Measurements from ENCODE around the gene BCAS3.

The BCAS3 gene

DNA sequence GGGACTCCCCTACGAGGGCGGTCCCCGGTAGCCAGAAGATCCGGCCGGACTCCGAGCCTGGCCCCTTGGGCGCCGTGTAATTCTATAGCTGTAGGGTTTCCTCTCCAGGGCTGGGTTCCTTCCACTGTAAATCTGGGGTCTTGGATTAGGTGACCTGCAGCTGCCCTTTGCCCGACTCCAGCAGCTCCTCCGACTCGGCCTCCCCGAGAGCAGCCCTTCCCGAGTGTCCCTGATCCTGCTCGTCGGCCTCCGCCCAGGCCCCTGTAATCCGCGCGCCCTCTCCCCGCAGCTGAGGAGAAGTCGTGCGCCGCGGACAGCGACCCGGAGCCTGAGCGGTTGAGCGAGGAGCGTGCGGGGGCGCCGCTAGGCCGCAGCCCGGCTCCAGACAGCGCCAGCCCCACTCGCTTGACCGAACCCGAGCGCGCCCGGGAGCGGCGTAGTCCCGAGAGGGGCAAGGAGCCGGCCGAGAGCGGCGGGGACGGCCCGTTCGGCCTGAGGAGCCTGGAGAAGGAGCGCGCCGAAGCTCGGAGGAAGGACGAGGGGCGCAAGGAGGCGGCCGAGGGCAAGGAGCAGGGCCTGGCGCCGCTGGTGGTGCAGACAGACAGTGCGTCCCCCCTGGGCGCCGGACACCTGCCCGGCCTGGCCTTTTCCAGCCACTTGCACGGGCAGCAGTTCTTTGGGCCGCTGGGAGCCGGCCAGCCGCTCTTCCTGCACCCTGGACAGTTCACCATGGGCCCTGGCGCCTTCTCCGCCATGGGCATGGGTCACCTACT lies 727.4 kb downstream of the BCAS3 start:
- DNase-seq, result no peak

DNA sequence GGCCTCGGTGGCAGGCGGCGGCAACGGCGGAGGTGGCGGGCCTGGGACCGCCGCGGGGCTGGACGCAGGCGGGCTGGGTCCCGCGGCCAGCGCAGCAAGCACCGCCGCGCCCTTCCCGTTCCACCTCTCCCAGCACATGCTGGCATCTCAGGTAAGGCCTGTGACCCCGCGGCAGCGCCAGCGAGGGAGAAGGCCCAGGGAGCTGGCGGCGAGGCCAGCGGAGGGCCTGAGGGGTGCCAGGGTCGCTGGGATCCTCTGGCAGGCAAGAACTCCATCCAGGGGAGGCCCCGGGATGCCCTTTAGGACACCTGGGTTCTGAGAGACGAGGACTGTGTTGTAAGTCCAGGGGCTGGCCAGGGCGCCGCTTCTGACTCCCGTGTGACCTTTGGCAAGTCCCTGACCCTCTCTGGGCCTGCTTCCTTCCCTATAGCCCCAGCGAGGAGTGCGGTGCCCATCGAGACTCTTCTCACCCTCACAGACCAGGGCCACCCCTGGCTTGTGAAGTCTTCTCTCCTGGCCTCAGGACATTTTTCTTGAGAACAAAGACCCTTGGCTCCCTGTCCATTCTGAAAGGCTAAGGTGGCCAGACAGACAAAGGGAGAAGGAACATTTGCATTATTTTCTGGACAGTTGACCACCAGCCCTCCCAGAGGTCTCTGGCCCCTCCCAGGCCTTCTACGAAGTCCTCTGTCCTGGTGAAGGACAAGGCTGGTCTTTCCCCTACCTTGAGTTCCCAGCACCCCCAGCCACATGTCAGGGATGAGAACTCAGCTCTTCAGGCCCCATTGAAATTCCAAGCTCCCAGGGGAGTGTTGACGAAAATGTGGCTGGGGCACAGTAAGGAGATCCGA lies 728.3 kb downstream of the BCAS3 start:
- DNase-seq, result no peak

DNA sequence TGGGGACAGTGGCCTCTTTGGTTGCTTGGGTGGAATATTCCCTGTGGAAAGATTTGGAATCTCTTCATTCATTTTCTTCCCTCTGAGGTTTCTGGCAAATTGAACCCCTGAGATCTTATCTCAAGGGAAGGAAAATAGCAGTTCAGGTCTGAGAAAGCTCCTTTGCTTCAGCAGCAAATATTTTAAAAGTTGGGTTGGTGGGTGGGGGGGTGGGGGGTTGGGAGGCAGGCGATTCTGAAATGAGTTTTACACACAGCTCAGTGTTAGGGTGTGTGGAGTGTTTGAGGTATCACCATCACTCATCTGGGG lies 728.8 kb downstream of the BCAS3 start:
- DNase-seq, result no peak

DNA sequence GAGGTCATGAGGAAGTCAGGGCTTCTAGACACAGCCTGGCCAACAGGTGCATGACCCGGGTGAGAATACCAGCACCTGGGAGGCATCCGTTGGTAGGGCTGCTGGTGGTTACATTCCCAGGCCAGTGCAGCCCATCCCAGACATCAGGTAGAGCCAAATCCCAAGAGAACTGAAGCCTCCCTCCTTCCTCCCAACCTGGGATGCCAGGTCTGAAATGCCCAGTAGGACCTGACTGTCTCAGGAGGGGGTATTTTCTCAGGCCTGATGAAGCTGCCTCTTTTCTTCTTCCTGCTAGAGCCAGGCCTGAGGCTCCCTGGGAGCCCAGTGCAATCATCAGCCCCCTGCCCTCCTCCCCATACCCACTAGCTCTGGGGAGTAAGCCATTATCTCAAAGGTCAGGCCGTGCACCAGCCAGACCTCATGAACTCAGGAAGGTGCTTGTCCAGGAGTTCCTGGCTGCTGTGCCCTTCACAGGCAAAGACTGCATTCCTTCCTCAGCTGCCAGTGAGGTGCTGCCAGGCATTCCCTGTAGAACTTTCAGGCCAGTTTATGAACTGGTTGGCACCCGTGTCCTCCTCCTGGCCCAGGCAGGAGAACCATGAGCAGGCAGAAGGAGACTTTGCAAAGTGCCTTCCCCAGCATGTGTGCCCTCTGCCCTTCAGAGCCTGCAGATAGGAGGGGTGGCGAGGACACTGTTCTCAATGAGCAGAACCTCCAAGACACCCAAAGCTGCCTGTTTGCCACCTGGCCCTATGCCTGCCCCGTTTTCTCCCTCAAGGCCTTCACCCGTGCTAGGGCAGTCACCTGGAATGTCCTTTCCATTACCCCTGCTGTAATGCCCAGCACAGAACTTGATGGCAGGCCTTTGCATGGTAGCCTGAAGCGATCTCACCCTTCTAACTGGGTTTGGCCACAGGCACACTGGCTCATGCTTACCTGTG lies 729.6 kb downstream of the BCAS3 start:
- no peak for DNase-seq

DNA sequence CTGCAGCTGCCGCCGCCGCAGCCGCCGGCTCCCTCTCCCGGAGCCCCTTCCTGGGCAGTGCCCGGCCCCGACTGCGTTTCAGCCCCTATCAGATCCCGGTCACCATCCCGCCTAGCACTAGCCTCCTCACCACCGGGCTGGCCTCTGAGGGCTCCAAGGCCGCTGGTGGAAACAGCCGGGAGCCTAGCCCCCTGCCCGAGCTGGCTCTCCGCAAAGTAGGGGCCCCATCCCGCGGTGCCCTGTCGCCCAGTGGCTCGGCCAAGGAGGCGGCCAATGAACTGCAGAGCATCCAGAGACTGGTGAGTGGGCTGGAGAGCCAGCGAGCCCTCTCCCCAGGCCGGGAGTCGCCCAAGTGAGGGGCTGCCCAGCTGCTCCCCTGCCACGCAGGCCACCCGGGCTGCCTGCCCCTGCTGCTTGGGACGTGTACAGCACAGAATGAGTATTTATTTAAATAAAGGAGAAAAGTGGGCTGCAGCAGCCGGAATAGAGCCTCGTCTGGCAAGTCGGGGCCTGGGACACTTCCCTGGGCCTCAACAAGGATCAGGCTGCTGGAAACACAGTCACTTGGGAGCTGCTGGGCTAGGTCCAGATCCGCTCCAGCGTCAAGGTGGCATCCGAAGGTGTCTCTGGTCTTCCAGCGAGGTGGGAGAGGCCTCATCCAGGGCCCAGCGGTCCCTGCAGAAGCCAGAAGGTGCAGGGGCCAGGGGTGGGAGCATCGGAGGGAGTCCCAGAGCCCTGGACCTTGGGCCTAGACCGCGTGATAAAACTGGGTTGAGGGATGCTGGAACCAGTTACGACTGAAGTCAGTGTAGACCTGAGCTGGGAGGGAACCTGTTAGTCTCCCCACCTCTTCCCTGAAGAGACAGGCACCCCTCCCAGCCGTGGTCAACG lies 730.7 kb downstream of the BCAS3 start:
- no peak for DNase-seq

DNA sequence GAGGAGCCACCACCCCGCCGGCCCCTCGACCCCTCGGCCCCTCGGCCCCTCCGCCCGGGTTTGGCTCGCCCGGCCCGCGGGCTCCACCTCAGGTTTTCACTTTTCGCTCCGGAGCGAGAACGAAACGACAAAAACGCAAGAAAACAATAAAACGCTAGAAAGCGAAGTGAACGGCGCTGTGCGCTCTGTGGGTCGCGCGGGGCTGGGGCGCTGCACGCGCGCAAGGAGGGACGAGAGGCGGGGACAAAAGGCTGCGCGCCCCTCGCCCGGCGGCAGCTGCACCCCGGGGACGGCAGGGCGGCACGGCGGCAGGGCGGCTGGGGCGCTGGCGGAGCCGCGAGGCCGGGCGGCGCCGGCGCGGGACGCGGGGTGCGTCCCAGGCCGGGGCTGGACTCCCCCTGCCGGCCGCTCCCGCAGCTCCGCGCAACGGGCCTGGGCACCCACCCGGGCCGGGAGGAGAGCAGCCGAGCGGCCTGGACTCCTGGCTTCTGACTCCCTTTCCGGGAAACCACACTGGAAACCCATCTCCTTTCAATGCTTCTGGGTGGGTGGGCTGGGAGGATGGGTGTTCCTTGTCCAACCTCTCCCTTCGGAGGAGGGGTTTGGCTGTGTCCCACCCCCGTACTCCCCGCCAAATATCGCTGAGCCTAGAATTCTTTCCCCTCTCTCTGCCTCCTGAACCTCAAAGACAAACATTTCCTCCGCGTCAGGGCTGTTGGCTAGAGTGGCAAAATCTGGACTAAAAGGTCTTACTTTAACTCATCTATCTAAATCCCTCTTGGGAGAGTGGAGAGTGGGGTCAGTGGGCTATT lies 731.9 kb downstream of the BCAS3 start:
- peak; percentile 13 to 32 for DNase-seq

DNA sequence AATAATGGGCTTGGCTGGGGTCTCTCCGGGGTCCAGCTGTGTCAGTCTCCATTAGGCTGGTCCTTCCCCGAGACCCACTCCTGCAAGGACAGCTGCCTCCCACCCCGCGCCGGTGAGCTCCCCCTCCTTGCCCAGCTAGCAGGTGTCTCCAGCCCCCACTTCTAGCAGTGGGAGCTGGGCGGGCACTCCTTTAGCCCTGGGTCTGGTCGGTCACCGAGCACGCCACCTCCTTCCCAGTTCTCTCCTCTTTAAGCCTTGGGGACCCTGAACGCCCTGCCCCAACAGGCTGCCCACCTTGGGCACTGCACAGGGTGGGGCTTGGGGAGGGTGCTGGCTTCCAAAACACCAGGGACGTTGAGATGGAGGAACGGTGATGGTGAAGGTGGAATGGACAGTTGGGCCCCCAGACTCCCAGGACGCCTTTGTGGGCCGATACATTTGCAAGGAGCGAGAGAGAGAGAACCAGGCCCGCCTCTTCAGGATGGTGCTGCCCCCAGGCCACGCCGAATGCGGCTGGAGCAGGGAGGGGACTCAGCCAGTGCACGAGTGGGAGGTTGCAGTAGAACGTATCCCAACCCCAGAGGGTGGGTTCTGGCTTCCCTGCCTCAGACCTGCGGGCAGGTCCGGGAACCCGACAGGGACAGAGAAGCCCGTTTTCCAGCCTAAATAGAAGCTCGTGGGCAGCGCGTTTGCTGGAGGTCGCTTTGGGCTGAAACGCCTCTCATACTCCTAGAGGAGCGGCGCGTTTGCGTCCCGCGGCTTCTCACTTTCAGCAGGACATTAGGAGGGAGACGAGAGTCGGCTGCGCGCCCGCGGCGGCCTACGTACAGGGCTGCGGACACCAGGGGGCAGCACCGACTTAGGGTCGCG lies 732.7 kb downstream of the BCAS3 start:
- DNase-seq, result peak in 1 of 2 donors; percentile 70

DNA sequence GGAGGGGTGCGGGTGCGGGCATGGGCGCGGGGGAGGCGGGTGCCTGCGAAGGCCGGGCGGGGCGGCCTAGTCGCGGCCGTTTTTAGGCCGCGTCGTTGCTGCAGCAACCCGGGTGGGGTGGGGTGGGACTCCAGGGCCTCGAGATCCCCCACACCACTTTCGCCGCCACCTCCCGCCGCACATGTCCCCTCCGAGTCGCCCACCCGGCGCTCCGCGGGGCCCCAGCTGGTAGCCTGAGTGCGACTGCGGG lies 733.3 kb downstream of the BCAS3 start:
- no peak for DNase-seq

DNA sequence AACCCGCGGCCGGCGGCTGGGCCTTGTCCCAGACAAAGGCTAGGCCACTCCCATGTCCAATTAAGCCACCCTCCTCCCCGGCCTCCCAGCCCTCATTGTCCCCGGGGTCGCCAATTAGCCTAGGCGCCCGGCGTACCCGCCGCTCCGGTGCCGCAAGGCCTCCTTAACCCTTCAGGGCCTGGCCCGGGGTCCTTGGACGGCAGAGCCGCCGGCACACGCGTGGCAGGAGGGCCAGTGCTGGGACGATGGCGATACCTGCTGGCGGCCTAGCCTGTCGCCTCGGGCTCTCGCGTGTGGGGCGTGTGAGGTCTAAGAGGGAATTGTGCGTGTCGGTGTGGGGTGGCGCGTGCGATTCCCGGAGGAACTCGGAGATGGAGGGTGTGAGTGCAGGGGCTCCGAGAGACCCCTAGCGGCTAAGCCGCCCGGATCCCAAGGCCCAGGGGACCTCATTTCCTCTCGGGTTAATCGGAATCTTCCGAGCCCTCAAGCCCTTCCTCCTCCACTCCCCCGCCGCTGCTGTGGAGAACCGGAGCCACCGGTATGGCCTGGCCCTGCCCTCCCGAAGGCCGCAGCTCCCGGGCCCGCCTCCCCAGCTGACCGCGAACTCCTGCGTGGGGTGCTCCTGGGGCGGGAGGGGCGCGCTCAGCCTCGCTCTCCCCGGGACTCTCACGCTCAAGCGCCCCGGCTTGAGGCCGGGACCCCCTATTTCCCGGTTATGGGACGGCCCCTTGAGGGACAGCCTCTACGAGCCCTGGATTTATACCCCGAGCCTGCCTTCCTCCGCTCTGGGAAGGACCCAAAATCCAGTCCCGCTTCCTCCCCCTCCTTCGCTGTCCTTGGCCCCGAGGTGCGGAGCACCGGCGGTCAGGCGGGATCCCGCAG lies 733.9 kb downstream of the BCAS3 start:
- no peak for DNase-seq

DNA sequence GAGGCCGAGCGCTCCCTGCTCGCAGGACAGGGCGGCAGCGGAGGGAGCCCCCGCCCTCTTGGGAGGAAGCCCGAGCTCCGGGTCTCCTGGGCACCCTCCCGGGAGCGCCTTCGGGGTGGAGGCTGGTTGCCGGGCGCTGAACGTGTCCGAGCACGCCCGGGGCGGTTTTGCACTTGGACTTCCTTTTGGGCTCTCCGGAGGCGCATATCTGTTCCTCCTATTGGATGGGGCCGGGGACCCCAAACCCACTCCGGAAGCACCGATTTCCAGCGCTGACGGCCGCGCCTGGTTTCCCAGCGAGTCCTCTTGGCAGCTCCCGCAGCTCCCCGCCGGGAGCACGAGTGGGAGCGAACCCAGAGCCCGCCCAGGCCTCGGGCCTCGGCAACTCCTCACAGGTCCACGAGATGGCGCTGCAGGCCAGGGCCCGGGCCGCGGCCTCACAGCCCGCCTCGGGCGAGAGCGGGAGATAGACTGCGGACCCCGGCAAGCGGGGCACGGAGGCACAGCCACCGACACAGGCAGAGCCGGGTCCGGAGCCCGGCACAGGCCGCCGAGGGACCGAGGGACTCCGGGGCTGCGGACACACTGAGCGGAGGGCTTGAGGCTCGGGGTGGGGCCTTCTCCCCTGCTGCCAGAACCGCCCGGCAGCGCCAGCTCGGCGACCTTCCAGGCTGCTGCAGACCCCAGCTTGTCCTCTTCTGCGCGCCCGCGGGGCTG lies 734.6 kb downstream of the BCAS3 start:
- DNase-seq, result peak; percentile 55 to 75

DNA sequence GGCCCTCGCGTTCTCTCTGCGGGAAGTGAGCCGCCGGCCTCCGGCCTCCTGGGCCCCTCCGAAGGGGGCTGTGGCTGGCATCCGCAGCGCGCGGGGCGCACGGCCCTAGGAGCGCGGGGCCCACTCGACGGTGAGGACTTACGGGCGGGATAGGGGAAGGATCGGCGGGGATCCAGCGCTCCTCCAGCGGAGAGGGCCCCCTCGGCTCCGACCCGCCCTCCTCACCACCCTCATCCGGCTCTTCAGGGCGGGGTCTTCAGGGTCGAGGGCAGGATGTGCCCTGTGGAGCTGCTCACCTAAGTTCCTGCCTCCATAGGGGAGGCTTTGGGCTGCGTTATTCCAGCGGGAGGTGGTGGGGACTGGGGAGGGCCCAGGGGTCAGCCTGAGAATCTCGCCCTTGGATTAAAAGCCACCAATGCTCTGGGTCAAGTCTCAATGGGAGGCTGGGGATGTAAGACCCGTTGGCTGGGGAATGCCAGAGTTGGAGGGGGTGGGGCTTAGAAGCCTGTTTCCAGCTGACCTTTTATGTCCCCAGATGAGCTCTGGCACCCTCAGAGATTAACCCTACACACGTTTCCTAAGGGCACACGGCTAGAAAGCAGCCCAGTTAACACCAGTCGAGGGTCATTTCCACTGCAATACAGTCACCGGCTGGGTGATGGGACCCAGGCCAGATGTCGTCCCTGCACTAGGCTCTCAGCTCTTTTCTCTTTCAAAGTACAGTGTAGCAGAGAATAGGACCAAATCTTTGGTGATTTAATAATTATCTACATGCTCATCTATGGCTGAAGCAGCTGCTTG lies 735.4 kb downstream of the BCAS3 start:
- DNase-seq, result no peak

DNA sequence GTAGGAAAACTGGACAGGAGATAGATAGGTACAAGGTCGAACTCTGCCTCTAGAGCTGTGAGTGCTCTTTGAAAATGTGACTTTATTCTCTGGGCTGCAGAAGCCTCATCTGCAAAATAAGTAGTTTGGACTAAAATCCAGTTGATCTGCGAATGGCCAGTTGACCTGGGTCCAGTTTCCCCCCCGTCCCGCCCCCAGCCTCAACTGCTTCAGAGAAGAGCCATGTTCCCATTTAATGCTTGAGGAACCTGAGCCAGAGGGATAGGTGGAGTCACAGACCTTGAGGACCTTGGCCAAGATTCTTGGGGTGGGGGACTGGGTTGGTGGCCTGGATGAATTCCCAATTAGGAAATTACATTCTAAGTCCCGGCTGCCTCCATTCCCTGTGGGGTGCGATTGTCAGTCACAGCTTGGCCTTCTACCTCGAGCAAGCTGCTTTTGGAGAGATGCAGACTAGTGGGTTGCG lies 736.0 kb downstream of the BCAS3 start:
- no peak for DNase-seq

DNA sequence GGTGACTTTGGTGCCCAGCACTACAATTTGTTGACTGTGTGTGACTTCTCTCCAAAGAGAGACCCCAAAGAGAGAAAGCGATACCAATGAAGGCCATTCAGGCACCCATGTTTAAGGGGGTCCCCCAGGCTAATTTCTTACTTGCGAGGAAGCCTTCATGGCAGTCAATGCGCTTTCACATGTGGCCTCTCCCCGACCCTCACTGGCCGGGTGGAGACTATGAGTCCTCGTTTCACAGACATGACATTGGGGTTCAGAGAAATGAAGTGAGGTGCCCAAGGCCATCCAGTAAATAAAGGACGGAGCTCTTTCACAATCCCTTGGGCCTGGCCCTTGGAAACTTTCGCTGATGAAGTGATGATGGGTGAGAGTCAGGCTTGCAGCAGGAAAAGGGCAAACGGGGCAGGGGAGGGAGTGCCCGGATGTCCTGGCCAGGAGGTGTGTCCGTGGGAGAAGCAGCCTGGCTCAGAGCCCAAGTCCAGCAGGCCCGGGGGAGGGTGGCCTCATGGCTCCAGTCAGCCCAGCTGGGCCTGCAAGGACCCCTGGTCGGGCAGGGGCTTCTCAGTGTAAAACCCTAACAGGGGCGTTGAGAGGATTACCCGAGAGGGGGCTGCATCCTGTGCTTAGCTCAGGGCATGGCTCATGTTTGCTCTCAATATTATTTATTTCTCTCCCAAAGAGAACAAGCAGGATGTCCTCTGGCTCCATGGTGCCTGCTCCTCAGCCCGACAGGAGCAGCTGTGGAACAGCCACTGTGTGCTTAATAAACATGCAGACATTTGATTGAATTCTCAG lies 736.7 kb downstream of the BCAS3 start:
- DNase-seq, result no peak

DNA sequence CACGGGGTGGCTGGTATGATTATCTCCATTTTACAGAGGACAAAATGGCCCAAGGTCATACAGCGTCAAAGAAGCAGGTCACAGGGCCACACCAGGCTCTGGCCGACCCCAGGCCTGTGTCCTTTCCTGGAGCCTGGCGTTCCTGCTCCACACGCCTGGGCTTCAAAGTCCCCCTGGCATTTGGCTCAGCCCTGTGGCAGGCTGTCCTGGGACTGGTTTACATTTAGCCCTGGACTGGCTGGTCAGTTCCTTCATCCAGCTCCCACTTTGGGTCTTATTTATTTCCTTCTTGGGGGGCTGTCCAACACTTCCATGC lies 737.2 kb downstream of the BCAS3 start:
- no peak for DNase-seq

DNA sequence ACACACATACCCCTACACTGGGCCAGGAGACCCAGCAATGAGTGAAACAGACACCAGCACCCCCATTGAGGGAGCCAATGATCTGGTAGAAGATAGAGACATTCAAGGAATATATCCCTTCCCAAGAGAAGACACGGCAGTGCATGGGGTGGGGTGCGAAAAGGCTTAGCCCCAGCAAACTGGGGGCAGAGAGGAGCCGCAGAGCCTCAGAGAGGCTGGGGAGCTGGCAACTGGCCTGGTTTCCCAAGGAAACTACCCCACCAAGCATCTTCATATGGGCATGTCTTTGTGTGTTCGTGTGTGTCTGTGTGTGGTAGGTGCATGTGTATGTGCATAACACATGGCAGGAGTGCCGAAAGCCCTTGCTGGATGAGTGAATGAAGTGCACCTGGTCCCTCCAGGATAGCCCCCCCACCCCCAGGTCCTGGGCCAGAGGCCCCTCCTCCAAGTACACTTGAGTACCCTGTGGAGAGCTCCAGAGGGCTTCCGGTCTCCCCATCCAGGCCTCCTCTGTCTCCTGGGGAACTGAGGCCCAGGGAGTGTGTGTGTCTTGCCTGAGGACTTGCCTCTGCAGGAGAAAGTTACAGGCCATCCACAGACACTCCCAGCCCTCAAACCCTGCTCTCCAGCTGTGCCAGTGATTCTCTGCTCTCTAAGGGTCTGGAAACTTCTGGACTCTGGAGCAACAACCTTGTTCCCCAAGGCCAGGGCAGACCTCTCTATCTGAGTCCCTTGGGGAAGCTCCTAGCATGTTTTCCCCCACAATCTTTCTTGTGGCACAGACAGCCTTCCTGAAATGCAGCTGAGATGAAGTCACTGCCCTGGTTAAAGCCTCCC lies 737.9 kb downstream of the BCAS3 start:
- DNase-seq, result no peak

DNA sequence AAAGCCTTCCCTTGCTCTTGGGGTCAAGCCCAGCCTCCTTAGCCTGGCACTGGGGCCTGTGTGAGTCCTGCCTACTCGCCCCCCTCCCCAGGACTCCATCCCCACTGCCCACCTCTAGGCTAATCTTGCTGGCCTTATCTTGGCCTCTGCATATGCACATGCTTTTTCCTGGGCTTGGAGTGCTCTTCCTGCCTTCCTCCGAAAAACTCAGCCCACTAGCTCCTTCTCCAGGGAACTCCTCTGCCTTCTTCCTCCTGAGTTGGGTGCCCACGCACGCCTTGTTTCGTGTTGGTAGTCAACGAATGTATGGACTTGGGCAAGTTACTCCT lies 738.5 kb downstream of the BCAS3 start:
- DNase-seq, result no peak

Data from hippocampal formation (tissue), 2 donors.